BJ (cell line): ENCODE results near the gene SLC9A3. TPM values are rescaled to one million over a fixed set of nuclear protein-coding genes. Genes with fewer than 3 reads are reported as not detected.

ENCODE experiments used
- CTCF ChIA-PET: fragments of 350-600 bp; formaldehyde crosslinking; extraction: SDS; loops from one replicate; lab custom pipeline; 2021; ENCODE audit warnings: antibody characterized with exemption, inconsistent platforms; lab: Yijun Ruan, JAX
- POLR2A ChIA-PET: fragments of 300-600 bp; sonication (Branson Sonifier 250); formaldehyde crosslinking; extraction: SDS; loops from one replicate; lab custom pipeline; 2021; ENCODE audit warnings: antibody characterized with exemption; lab: Charles Lee
- DNase-seq: peaks from one replicate; pipeline ENCODE4 v3.0.0-alpha.2; 2011; ENCODE audit warnings: low read depth
- H3K27me3 ChIP-seq: 2 replicates; pipeline ENCODE4 v1.6.0; 2011; ENCODE audit warnings: low read length; ENCODE audit not compliant: control insufficient read depth, insufficient read depth
- H3K36me3 ChIP-seq: 2 replicates; pipeline ENCODE4 v1.5.1; 2011; ENCODE audit warnings: low read length; ENCODE audit not compliant: control insufficient read depth, insufficient read depth
- H3K4me3 ChIP-seq: 2 replicates; pipeline ENCODE4 v1.5.1; 2011; ENCODE audit warnings: low read depth, mild to moderate bottlenecking, control low read depth, low read length
- CTCF ChIP-seq: IDR thresholded peaks from 2 replicates; pipeline ENCODE4 v1.5.1; 2011; ENCODE audit warnings: low read depth, mild to moderate bottlenecking, control low read depth, inconsistent platforms, low read length, moderate library complexity; ENCODE audit not compliant: insufficient read depth
- polyA plus RNA-seq: library from polyadenylated mRNA; depleted of rRNA; stranded (reverse); fragments of >200 nt; gene quantifications from 2 replicates; pipeline ENCODE4 v1.2.3, GENCODE V29; 2011

SLC9A3 gene
- polyA plus RNA-seq, 1 experiment: 1.2 TPM

DNA sequence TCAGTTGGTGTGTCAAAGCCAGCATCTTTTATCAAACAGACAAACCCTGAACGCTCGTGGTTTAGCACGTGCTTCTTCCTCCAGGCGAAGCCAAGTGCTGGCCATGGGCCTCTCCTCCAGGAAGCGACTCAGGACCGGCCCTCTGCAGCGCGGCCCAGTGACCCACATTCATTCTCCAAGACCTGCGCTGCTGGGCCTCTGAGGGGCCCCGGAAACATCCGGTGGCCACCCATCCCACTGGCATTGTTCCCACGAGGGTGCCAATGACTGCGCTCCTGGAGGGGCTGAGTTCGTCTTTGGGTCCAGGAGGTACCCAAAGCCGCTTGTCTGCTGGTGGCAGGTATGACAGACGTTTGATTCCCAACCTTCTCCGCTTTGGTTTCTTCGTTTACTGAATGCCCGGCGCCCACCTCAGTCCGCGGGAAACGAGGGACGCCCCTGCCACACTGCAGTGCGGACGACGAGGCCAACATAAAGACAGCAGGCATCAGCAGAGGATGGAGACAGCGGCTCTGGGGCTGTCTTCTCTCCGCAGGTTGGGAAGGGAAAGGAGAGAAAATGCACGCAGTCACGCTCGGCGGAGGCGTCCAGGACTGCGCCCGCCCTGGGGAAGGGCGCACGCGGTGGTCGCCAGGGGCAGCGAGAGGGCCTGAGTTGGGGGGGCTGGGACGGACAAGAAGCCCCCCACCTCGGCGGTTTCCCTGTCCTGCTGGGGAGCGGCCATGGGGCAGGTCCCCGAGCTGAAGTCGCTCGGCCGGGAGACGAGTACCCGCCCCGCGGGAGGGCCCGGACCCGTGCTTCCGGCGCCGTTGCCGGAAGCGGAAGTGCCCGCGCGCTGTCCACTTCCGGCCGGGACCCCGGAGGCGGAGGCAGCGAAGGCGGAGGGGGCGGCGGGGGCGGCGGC is 81.7 kb downstream of the SLC9A3 start, which contains the start of gene EXOC3:
Gene EXOC3 (plus strand): TSS at position 842 of the 904 bp plus-strand sequence. CDS start 3,030 bp downstream, outside the sequence.
- POLR2A ChIA-PET: no interaction called here

DNA sequence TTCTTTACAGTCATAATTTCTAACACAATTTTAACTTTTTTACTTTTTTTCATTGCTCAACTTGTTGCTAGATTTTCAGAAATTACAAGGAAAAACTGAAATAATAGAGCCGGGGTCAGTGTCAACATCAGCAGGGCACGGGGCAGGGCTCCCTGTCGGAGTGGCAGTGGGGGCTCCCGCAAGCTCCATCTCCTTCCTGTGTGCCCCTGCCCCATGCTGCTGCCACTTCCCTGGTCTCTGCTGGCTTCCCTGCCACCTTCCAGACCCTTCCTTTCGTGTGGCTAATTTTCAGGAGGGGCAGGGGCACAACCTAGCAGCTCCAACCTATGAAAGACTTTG is 82.3 kb downstream of the SLC9A3 start:
- TF ChIP-seq CTCF: no peak
- POLR2A ChIA-PET: no interaction called here
- CTCF ChIA-PET: no interaction called here
- peaks cover 2% of the 10 kb centered on the region; the same call in 1 of the 2 replicates for H3K36me3 ChIP-seq
- no peaks in the 10 kb centered on the region for H3K27me3 ChIP-seq
- H3K4me3 ChIP-seq: peak overlapping the region; percentile 87
- DNase-seq: no peak

More for the DNA sequence above, 81.7 kb downstream of the SLC9A3 start, which contains the start of gene EXOC3:
- no peak for TF ChIP-seq CTCF
- peak within 1 kb of the TSS; percentile 87 for H3K4me3 ChIP-seq
- CTCF ChIA-PET: no interaction called here
- no peaks in the 10 kb centered on the region for H3K27me3 ChIP-seq
- peaks cover 4% of the 10 kb centered on the region for H3K36me3 ChIP-seq
- no peak for DNase-seq

- ChIA-PET CTCF (interaction anchor here (0.8 to 1.8 kb wide), 4 partner anchors 10 to 124 kb away, joined by 3 to 6 read pairs (median 4); partner anchors contain the start of gene AHRR), POLR2A (no interaction called here)
- Histone ChIP-seq H3K36me3 (peaks cover 2% of the 10 kb centered on the region), H3K4me3 (no peak overlapping the region), H3K27me3 (no peaks in the 10 kb centered on the region)
- no peak for DNase-seq
- no peak for TF ChIP-seq CTCF
Observed at GRCh38 chr5:440401-441201, 83.6 kb downstream of the SLC9A3 start.

- POLR2A ChIA-PET: no interaction called here
- H3K36me3 ChIP-seq: peaks cover 3% of the 10 kb centered on the region
- no peaks in the 10 kb centered on the region for H3K27me3 ChIP-seq
- H3K4me3 ChIP-seq: no peak overlapping the region
- no peak for TF ChIP-seq CTCF
- no peak for DNase-seq
- CTCF ChIA-PET: interaction anchor here (1.3 to 1.8 kb wide), 3 partner anchors 9 to 123 kb away, joined by 3 to 6 read pairs (median 4); partner anchors contain the start of gene AHRR
Observed at GRCh38 chr5:439636-440035, 84.6 kb downstream of the SLC9A3 start.

DNA sequence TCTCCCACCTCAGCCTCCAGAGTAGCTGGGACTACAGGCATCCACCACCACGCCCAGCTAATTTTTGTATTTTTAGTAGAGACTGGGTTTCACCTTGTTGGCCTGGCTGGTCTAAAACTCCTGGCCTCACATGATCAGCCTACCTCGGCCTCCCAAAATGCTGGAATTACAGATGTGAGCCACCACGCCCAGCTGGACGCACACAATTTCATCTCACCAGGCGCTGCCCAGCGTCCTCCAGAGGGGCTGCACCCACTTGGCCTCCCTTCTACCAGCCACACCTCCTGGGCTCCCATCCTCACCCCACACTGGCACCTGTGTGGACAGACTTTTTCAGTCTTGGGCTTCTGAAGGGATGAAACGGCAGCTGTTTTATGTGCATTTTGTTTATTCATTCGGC is 85.1 kb downstream of the SLC9A3 start:
- TF ChIP-seq CTCF: no peak
- no peak for DNase-seq
- H3K4me3 ChIP-seq: no peak overlapping the region
- ChIA-PET POLR2A (no interaction called here), CTCF (interaction anchor here (1.3 to 1.8 kb wide), 3 partner anchors 9 to 122 kb away, joined by 3 to 6 read pairs (median 4); partner anchors contain the start of gene AHRR)
- H3K27me3 ChIP-seq: no peaks in the 10 kb centered on the region
- H3K36me3 ChIP-seq: peaks cover 5% of the 10 kb centered on the region
